ENCODE data around the gene GGACT.
"Not testable (repeated sequence)": the region's sequence is repeated elsewhere in the genome, so short reads cannot be mapped to it uniquely, and the experiment has no call there.

GGACT gene

GRCh38 chr13:100581030-100581429 is 7.6 kb downstream of the GGACT start:
- no peak for DNase-seq
- no peak overlapping the region for H3K4me3 ChIP-seq (ENCODE audit: low read depth, low read length)

GRCh38 chr13:100580045-100580444 is 8.5 kb downstream of the GGACT start:
- H3K36me3 ChIP-seq = no peaks in the 10 kb centered on the region
- no peak for DNase-seq
- TF ChIP-seq, protein P1, sequence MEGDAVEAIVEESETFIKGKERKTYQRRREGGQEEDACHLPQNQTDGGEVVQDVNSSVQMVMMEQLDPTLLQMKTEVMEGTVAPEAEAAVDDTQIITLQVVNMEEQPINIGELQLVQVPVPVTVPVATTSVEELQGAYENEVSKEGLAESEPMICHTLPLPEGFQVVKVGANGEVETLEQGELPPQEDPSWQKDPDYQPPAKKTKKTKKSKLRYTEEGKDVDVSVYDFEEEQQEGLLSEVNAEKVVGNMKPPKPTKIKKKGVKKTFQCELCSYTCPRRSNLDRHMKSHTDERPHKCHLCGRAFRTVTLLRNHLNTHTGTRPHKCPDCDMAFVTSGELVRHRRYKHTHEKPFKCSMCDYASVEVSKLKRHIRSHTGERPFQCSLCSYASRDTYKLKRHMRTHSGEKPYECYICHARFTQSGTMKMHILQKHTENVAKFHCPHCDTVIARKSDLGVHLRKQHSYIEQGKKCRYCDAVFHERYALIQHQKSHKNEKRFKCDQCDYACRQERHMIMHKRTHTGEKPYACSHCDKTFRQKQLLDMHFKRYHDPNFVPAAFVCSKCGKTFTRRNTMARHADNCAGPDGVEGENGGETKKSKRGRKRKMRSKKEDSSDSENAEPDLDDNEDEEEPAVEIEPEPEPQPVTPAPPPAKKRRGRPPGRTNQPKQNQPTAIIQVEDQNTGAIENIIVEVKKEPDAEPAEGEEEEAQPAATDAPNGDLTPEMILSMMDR (IDR thresholded peaks at IDR 0.05; ENCODE audit: low read depth, low read length) = no peak
- no peaks in the 10 kb centered on the region for H3K4me1 ChIP-seq
- H3K9me3 ChIP-seq = no peaks in the 10 kb centered on the region
- no peaks in the 10 kb centered on the region for H3K27me3 ChIP-seq
- H3K4me3 ChIP-seq (ENCODE audit: low read depth, low read length) = no peak overlapping the region

More at GRCh38 chr13:100581030-100581429, 7.6 kb downstream of the GGACT start:
- Histone ChIP-seq H3K4me1 (no peaks in the 10 kb centered on the region), H3K9me3 (no peaks in the 10 kb centered on the region), H3K27me3 (no peaks in the 10 kb centered on the region), H3K36me3 (no peaks in the 10 kb centered on the region)
- TF ChIP-seq, protein P1 (IDR thresholded peaks at IDR 0.05; ENCODE audit: low read depth, low read length) = no peak

DNA sequence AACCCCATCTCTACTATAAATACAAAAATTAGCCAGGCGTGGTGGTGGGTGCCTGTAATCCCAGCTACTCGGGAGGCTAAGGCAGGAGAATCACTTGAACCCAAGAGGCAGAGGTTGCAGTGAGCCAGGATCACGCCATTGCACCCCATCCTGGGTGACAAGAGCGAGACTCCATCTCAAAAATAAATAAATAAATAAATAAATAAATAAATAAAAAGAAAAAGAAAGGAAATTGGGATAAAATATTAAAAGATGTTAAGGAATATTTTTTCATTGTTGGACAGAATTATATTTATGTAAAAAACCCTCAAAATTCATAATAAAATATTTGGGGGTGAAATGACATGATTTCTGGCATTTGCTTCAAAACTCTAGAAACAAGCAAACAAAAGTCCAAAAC is 11.3 kb downstream of the GGACT start:
- not testable (repeated sequence) for DNase-seq; H3K9me3 ChIP-seq; H3K36me3 ChIP-seq; H3K4me1 ChIP-seq; H3K27me3 ChIP-seq; H3K4me3 ChIP-seq (ENCODE audit: low read depth, low read length)

DNA sequence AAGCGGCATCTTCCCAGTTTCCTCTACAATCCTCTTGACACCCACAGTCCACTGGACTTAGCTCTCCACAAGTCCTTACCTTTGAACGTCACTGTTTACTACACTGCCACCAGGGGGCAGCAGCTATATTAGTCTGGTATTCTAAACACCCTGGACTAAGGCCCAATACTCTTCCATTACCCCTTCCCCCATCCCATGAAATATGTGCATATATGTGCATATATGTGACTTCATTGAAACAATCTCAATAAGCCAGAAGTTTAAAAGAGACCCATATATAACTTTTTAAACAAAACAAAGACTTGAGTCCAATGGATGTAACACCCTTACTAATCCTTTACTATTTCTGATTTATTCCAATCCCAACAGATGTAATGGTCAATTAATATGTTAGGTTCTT is 15.5 kb downstream of the GGACT start:
- Histone ChIP-seq H3K27me3 (no peaks in the 10 kb centered on the region), H3K36me3 (no peaks in the 10 kb centered on the region), H3K4me3 (ENCODE audit: low read depth, low read length) (no peak overlapping the region), H3K4me1 (no peaks in the 10 kb centered on the region), H3K9me3 (no peaks in the 10 kb centered on the region)
- TF ChIP-seq, protein P1 (IDR thresholded peaks at IDR 0.05; ENCODE audit: low read depth, low read length) = peak; percentile 85
- peak; percentile 76 for DNase-seq

DNA sequence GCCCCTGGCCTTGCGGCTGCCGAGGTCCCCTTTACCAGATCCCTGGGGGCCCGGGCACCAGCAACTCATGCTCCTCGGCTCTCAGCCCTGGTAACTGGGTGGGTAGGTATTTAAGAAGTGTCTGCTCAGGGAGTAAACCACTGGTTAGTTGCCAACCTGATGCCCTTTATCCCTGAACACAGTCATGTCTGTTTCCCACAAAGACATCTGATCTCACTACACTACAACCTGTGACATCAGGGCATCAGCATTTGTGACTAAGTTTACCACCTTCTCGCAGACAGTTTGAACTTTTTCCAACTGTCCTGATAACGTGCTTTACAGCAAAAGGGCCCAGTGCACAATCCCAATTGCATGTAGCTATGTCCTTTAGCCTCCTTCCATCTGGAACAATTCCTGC is 22.0 kb downstream of the GGACT start:
- Histone ChIP-seq H3K27me3 (no peaks in the 10 kb centered on the region), H3K4me1 (no peaks in the 10 kb centered on the region), H3K9me3 (no peaks in the 10 kb centered on the region), H3K36me3 (no peaks in the 10 kb centered on the region), H3K4me3 (ENCODE audit: low read depth, low read length) (no peak overlapping the region)
- TF ChIP-seq, protein P1 (IDR thresholded peaks at IDR 0.05; ENCODE audit: low read depth, low read length) = no peak
- DNase-seq = no peak

DNA sequence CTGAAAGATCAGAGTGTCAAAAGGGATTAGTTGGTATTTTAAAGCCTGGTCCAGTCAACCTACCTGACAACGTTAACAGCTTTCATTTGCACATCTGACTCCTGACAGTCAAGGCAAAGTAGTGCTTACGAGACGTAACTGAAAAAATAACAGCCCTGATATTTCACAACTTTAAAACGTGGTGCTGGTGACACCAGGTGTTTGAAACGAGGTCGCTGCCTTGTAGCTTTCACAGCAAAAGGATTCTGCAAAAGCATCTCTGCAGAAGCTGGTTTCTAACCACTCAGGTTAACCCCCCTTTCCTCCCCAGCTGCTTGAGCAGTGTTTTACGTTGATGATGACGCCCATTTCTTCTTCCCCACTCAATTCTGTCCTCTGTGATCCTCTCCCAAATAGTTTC is 23.3 kb downstream of the GGACT start:
- no peak for DNase-seq
- TF ChIP-seq, protein P1 (IDR thresholded peaks at IDR 0.05; ENCODE audit: low read depth, low read length) = no peak

More for the DNA sequence above, 23.3 kb downstream of the GGACT start:
- Histone ChIP-seq H3K36me3 (no peaks in the 10 kb centered on the region), H3K9me3 (no peaks in the 10 kb centered on the region), H3K4me1 (no peaks in the 10 kb centered on the region), H3K4me3 (ENCODE audit: low read depth, low read length) (no peak overlapping the region), H3K27me3 (no peaks in the 10 kb centered on the region)
